OCI-LY3 (cell line): ENCODE results near the gene FFAR4.

ENCODE experiments used
- CTCF ChIP-seq: fragments of 200-600, 300-600 bp; sonication (generic); IDR thresholded peaks from 2 replicates; pipeline ENCODE4 v1.5.1; 2014; ENCODE audit warnings: antibody characterized with exemption, low read length, low read depth
- EZH2phosphoT487 ChIP-seq: fragments of 200-600 bp; shearing (Covaris generic); IDR thresholded peaks from 2 replicates; pipeline ENCODE4 v1.6.1; 2018; ENCODE audit warnings: antibody characterized with exemption, mixed run types, low read depth

- no peak for TF ChIP-seq CTCF
- TF ChIP-seq EZH2phosphoT487 = no peak
Measured at GRCh38 chr10:93553482-93554315, 12.8 kb upstream of the FFAR4 start.
